OCI-LY7 (cell line): Measurements from ENCODE around the gene SEMA3F. TPM values are rescaled to one million over a fixed set of nuclear protein-coding genes. Genes with fewer than 3 reads are reported as not detected.

Experiments used
- BruUV-seq: library from RNA; stranded (reverse); fragments of 400-500 nt; replicated peaks from 2 replicates; lab custom pipeline; 2021; lab: Mats Ljungman, UMichigan
- CTCF ChIA-PET: fragments of 300-600 bp; sonication (Branson Sonifier 250); formaldehyde crosslinking; loops from one replicate; lab custom pipeline; 2022; ENCODE audit warnings: antibody characterized with exemption; ENCODE audit not compliant: unreplicated experiment; lab: Charles Lee
- POLR2A ChIA-PET: fragments of 300-600 bp; sonication (Branson Sonifier 250); formaldehyde crosslinking; loops from one replicate; lab custom pipeline; 2022; ENCODE audit warnings: antibody characterized with exemption; lab: Charles Lee
- DNase-seq: peaks from one replicate; pipeline ENCODE4 v3.0.0-alpha.2; 2015; ENCODE audit warnings: low spot score
- H2AFZ ChIP-seq: fragments of 200-600 bp; sonication (generic), shearing (Covaris generic); 2 replicates; pipeline ENCODE4 v1.6.1; 2014; ENCODE audit warnings: mild to moderate bottlenecking, antibody characterized with exemption, low read length, moderate library complexity
- H3K27ac ChIP-seq: fragments of 200-600 bp; sonication (generic); 2 replicates; pipeline ENCODE4 v1.5.1; 2014; ENCODE audit warnings: mixed run types, low read depth, mild to moderate bottlenecking, moderate library complexity, low read length, inconsistent platforms; ENCODE audit not compliant: poor library complexity, severe bottlenecking
- H3K36me3 ChIP-seq: fragments of 200-600 bp; sonication (generic); 2 replicates; pipeline ENCODE4 v1.6.1; 2014; ENCODE audit warnings: mild to moderate bottlenecking, antibody characterized with exemption, low read length, moderate library complexity, mixed read lengths; ENCODE audit not compliant: insufficient read depth
- H3K4me1 ChIP-seq: fragments of 200-600 bp; sonication (generic); 2 replicates; pipeline ENCODE4 v1.5.1; 2014; ENCODE audit warnings: mild to moderate bottlenecking, low read length; ENCODE audit not compliant: insufficient read depth, poor library complexity, severe bottlenecking
- H3K4me2 ChIP-seq: fragments of 200-600 bp; sonication (generic); 2 replicates; pipeline ENCODE4 v1.6.1; 2014; ENCODE audit warnings: mild to moderate bottlenecking, low read length
- H3K4me3 ChIP-seq: fragments of 200-600 bp; sonication (generic); 2 replicates; pipeline ENCODE4 v1.5.1; 2014; ENCODE audit warnings: mild to moderate bottlenecking, low read depth, low read length; ENCODE audit not compliant: poor library complexity, severe bottlenecking
- H3K79me2 ChIP-seq: fragments of 200-600 bp; sonication (generic); 2 replicates; pipeline ENCODE4 v1.6.1; 2016; ENCODE audit warnings: low read depth, mild to moderate bottlenecking, low read length, moderate library complexity, mixed read lengths; ENCODE audit not compliant: insufficient read depth
- H3K9me2 ChIP-seq: fragments of 200-600 bp; sonication (generic); 2 replicates; pipeline ENCODE4 v1.6.1; 2016; ENCODE audit warnings: mild to moderate bottlenecking, low read length, mixed read lengths; ENCODE audit not compliant: insufficient read depth
- H3K9me3 ChIP-seq: fragments of 200-600 bp; sonication (generic); 2 replicates; pipeline ENCODE4 v1.6.1; 2014; ENCODE audit warnings: mild to moderate bottlenecking, mixed run types, low read length, mixed read lengths
- H4K20me1 ChIP-seq: fragments of 200-600 bp; sonication (generic); 2 replicates; pipeline ENCODE4 v1.6.1; 2014; ENCODE audit warnings: mild to moderate bottlenecking, antibody characterized with exemption, low read length, moderate library complexity, mixed read lengths; ENCODE audit not compliant: insufficient read depth
- EZH2phosphoT487 ChIP-seq: fragments of 200-600 bp; sonication (generic); IDR thresholded peaks from 2 replicates; pipeline ENCODE4 v1.6.1; 2018; ENCODE audit warnings: low read depth, borderline replicate concordance, mild to moderate bottlenecking, mixed run types, antibody characterized with exemption, low read length, moderate library complexity, mixed read lengths
- intact Hi-C: fragments of 100-400 bp; cut with micrococcal nuclease; formaldehyde crosslinking; loops from one replicate; pipeline ENCODE4 v1.10.0; 2022; ENCODE audit not compliant: unreplicated experiment
- total RNA-seq, 2 experiments: library from RNA; depleted of rRNA in 1 of 2; stranded (reverse); fragments of >200 nt in 1 of 2; shearing (Covaris generic) in 1 of 2; gene quantifications; 2 replicates each; pipeline ENCODE4 v1.2.3, GENCODE V29; 2014 to 2022
- TF ChIP-seq, protein P1 (sequence below): fragments of 200-600 bp; sonication (generic); conservative IDR thresholded peaks from 2 replicates; pipeline ENCODE4 v1.5.1; 2014; ENCODE audit warnings: mild to moderate bottlenecking, antibody characterized with exemption, low read length, moderate library complexity, mixed read lengths

Gene SEMA3F
- total RNA-seq, 2 experiments from 2014 or later = 0.84 TPM; not detected in 1

DNA sequence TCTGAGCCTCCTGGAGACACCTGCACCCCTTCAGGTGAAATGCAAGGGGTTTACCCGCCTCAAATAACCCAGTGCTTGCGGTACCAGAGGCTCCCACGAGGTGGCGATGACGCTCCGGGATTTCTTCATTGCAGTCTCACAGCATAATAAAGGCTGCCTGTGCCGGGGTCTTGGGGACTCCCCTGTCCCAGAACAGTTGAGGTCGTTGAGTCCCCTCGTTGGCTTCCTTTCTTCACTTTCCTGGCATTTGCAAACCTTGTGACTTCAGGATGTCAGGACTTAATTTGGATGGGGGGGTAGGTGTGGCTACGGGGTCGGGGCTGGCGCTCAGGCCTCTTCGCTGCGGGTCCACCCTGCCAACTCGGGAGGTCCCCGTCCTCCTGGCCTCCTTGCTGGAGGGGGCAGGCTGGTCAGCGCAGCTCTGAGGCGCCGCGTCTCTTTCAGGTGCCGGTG lies 37.6 kb downstream of the SEMA3F start:
- no peaks in the 10 kb centered on the region for H3K79me2 ChIP-seq
- TF ChIP-seq, protein P1, sequence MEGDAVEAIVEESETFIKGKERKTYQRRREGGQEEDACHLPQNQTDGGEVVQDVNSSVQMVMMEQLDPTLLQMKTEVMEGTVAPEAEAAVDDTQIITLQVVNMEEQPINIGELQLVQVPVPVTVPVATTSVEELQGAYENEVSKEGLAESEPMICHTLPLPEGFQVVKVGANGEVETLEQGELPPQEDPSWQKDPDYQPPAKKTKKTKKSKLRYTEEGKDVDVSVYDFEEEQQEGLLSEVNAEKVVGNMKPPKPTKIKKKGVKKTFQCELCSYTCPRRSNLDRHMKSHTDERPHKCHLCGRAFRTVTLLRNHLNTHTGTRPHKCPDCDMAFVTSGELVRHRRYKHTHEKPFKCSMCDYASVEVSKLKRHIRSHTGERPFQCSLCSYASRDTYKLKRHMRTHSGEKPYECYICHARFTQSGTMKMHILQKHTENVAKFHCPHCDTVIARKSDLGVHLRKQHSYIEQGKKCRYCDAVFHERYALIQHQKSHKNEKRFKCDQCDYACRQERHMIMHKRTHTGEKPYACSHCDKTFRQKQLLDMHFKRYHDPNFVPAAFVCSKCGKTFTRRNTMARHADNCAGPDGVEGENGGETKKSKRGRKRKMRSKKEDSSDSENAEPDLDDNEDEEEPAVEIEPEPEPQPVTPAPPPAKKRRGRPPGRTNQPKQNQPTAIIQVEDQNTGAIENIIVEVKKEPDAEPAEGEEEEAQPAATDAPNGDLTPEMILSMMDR = peak; percentile 96
- TF ChIP-seq EZH2phosphoT487 = no peak
- intact Hi-C loops = loop anchor here (1.0 kb wide), 2 partner anchors 34 to 81 kb away; no protein-coding TSS in a partner anchor
- no TSS peak for BruUV-seq
- POLR2A ChIA-PET = interaction anchor here (0.5 to 0.7 kb wide), 2 partner anchors 54 to 351 kb away, joined by 3 read pairs; no protein-coding TSS in a partner anchor
- H3K27ac ChIP-seq = no peak overlapping the region
- CTCF ChIA-PET = interaction anchor here (0.6 to 1.5 kb wide), 6 partner anchors 34 to 82 kb away, joined by 3 to 5 read pairs (median 4); no protein-coding TSS in a partner anchor
- H3K36me3 ChIP-seq = no peaks in the 10 kb centered on the region
- H3K4me2 ChIP-seq = no peak overlapping the region
- no peak overlapping the region for H2AFZ ChIP-seq
- H3K9me3 ChIP-seq = no peaks in the 10 kb centered on the region
- no peak overlapping the region for H3K4me3 ChIP-seq
- H3K4me1 ChIP-seq = peaks cover 19% of the 10 kb centered on the region
- peak; percentile 79 for DNase-seq
- no peaks in the 10 kb centered on the region for H4K20me1 ChIP-seq
- no peaks in the 10 kb centered on the region for H3K9me2 ChIP-seq

DNA sequence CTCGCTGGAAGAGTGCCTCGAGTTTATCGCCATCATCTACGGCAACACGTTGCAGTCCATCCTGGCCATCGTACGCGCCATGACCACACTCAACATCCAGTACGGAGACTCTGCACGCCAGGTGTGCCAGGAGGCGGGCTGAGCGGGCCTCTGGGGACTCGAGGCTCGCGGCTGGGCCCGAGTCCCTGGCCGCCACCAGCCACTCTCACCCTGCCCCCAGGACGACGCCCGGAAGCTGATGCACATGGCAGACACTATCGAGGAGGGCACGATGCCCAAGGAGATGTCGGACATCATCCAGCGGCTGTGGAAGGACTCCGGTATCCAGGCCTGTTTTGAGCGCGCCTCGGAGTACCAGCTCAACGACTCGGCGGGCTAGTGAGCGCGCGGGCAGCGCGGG lies 38.2 kb downstream of the SEMA3F start:
- H4K20me1 ChIP-seq = no peaks in the 10 kb centered on the region

More for the DNA sequence above, 38.2 kb downstream of the SEMA3F start:
- Histone ChIP-seq H3K4me2 (no peak overlapping the region), H3K4me3 (no peak overlapping the region), H3K36me3 (no peaks in the 10 kb centered on the region), H3K9me3 (no peaks in the 10 kb centered on the region), H3K9me2 (no peaks in the 10 kb centered on the region), H3K4me1 (peaks cover 19% of the 10 kb centered on the region), H2AFZ (no peak overlapping the region), H3K27ac (no peak overlapping the region), H3K79me2 (no peaks in the 10 kb centered on the region)
- no TSS peak for BruUV-seq
- intact Hi-C loops = no loop called here
- ChIA-PET POLR2A (interaction anchor here (1.0 kb wide), 1 partner anchor 33 kb away, joined by 3 read pairs; no protein-coding TSS in a partner anchor), CTCF (no interaction called here)
- no peak for DNase-seq
- TF ChIP-seq, protein P1 = no peak
- no peak for TF ChIP-seq EZH2phosphoT487
